HuH-7.5 (cell line): Measurements from ENCODE around the gene LGI2.

ENCODE experiments used
- DNase-seq: peaks from one replicate; pipeline ENCODE4 v3.0.0; 2011; ENCODE audit warnings: low spot score

Gene LGI2

DNA sequence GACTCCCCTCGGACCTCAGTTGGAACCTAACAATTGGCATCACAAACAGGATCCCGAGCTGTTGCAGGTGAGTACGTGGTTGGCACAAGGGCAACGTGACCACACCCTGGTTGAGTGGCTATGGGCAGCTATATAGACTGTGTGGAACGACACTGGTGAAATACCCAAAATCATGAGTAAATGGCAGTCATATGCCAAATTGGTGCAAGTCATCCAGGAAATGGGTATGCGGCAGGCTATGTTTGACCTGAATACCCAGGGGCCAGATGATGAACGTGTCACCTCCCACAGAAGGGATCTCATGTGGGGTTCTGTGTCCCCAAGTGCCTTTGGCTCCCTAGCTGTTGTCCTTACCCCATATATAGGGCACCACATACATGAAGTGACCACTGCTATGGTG, 64.7 kb downstream of the LGI2 start:
- DNase-seq = no peak

DNA sequence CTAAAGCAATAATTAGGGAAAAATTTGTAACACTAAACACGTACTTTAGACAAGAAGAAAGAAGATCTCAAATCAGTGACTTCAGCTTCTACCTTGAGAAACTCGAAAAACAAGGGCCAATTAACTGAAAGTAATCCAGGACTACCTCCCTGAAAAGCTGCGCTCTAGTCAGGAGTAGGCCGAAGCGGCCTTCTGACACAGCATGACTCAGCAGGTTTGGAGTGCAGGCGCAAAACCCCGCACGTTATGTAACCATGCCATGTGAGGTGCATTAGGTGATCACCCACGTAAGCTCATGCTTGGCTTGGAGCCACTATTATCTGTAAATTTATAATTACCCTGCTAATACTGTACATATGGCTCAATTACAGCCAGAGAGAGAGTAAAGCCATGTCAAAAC, 65.1 kb downstream of the LGI2 start:
- DNase-seq = no peak

DNA sequence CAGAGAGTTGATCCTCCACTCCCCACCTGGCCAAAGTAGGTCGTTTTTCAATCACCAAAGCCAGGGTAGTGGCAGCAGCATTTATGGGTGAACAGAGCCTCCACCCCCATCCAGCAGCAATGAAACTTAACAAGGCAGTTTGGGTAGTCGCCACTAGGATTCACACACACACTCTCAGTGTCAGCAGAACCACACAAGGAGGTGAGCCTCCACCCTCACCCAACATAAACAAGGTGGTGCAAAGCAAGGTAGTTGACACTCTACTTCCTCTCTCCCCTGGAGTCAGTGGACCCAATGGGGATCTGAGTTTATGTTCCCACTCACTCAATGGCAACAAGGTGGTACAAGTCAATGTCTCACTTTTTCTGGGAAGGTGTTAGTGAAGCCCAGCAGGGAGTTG, 67.5 kb downstream of the LGI2 start:
- DNase-seq = no peak

DNA sequence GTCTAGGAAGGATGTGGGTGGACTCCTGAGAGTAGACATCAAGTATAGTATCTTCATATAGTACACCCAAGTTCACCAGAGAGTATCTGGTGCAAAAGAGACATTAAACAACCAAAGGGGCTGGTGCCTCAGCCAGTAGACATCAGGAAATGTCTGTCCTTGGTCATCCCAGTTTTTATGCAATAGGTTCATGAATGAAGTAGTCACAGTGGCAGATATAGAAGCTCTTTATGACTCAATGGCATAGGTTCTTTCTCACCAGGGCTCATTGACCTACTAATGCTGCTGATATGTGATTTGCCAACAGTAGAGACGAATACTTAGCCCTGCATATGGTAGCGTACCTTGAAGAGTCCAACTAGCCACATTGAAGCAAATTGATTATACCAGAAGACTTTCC, 72.9 kb downstream of the LGI2 start:
- DNase-seq = no peak

DNA sequence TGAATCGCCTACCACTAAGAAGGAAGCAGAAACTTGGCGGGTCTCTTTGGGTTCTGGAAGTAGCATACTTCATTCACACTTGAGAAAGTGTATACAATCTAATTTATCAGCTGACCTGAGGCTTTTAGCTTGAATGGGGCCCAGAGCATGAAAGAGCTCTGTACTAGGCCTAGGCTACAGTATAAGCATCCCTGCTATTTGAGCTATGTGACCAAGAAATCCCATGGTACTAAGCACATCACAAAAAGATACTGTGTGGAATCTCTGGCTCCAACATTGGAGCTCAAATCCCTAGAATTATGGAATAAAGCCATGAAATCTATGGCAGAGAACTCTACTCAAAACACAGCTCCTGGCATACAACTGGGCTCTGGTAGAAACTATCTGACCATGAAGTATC, 74.0 kb downstream of the LGI2 start:
- DNase-seq = no peak

DNA sequence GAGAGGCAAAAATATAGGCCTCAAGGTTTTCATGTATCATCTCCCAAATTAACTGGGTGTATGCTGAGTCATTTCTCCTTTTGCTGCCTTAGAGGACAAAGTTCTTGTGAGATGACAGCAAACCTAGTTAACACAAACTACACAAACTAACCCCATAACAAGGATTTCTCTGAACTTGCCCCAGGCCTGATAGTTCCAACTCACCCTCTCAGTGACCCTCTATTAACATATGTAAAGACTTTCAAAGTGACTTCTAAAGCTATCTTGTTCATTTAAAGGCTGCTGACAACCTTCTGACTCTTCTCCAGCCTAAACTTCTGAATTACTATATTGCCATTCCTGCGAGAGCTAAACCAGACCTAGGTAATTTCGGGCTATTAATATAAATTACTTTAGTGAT, 74.7 kb downstream of the LGI2 start:
- no peak for DNase-seq

DNA sequence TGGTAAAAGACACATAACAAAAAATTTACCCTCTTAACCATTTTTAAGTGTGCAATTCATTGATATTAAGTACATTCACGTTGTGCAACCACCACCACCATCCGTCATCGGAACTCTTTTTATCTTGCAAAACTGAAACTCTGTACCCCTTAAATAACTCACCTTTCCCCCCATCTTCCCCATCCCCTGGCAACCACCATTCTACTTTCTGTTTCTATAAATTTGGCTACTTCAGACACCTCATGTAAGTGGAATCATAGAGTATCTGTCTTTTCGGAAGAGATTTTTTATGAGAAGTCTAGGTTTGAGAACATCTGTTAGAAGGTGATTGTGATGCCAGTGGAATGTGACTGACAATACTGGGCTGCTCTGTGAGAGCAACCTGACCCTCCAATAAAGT, 78.1 kb downstream of the LGI2 start:
- no peak for DNase-seq

DNA sequence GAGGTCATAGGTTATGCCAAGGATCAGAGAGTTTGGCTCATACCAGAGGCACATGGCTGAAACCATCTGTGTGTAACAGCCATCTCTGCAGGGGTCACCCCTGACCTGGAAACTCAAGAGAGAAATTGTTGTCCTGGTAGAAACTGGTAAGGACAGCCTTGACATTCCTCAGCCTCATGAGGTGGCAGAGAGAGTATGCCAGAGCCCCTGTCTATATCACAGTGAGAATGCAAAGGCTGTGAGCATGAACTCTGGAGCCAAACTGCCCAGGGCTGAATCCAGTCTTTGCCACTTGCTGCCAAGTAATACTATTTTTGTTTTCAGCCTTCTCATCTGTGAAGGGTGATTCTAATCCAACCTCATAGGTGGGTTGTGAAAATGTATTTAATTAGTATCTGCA, 80.8 kb downstream of the LGI2 start:
- DNase-seq = no peak
